B cell (primary cell): Measurements from ENCODE around the gene JARID2. TPM values are rescaled to one million over a fixed set of nuclear protein-coding genes. Genes with fewer than 3 reads are reported as not detected.

Source experiments
- ATAC-seq: fragments of 200-7000 bp; cut with Tn5 transposase; one replicate; pipeline ENCODE4 v1.10.0; 2021; ENCODE audit warnings: low read depth, mild to moderate bottlenecking, moderate number of reproducible peaks, moderate library complexity
- CTCF ChIA-PET: fragments of 350-600 bp; sonication (Branson Sonifier 250); formaldehyde crosslinking; loops from one replicate; lab custom pipeline; 2021; ENCODE audit warnings: antibody characterized with exemption, inconsistent platforms; lab: Charles Lee
- POLR2A ChIA-PET: fragments of 350-600 bp; sonication (Branson Sonifier 250); formaldehyde crosslinking; loops from one replicate; lab custom pipeline; 2021; ENCODE audit warnings: antibody characterized with exemption; lab: Charles Lee
- DNase-seq: peaks from one replicate; pipeline ENCODE4 v3.0.0; 2013
- H2AFZ ChIP-seq: 2 replicates; pipeline ENCODE4 v1.6.1; 2012; ENCODE audit warnings: mild to moderate bottlenecking, low read depth, low read length; ENCODE audit not compliant: insufficient read depth, poor library complexity, severe bottlenecking
- H3K27ac ChIP-seq, 2 donors: 1 replicate in 1 of 2; 2 replicates in 1 of 2; pipeline ENCODE4 v1.5.1; 2012 to 2013; ENCODE audit warnings: low read length in 2 of 2, mild to moderate bottlenecking in 2 of 2, moderate library complexity in 1 of 2
- H3K27me3 ChIP-seq, 4 experiments: fragments of 200-600 bp in 1 of 4; sonication (generic) in 1 of 4; replicated peaks in 1 of 4; 1 replicate in 2 of 4; 2 replicates in 2 of 4; pipeline versions ENCODE4 v1.6.1 to v1.7.0; 2013 to 2016; ENCODE audit warnings: low read length in 3 of 4, mild to moderate bottlenecking in 2 of 4, mixed read lengths in 1 of 4, moderate library complexity in 1 of 4; ENCODE audit not compliant: insufficient read depth in 4 of 4, control insufficient read depth in 3 of 4; ENCODE audit errors: control extremely low read depth in 1 of 4
- H3K36me3 ChIP-seq, 2 experiments: replicated peaks in 1 of 2; 1 replicate in 1 of 2; 2 replicates in 1 of 2; pipeline versions ENCODE4 v1.6.1 to v1.7.1; 2013; ENCODE audit warnings: low read length in 1 of 2; ENCODE audit not compliant: insufficient read depth in 2 of 2, control insufficient read depth in 1 of 2; ENCODE audit errors: control extremely low read depth in 1 of 2, extremely low read depth in 1 of 2
- H3K4me1 ChIP-seq, 2 donors: fragments of 200-600 bp in 1 of 2; sonication (generic) in 1 of 2; 1 replicate in 1 of 2; 2 replicates in 1 of 2; pipeline versions ENCODE4 v1.5.1 to v1.6.1; 2013 to 2017; ENCODE audit warnings: low read length in 2 of 2; ENCODE audit not compliant: control insufficient read depth in 2 of 2, insufficient read depth in 2 of 2
- H3K4me2 ChIP-seq: replicated peaks from 2 replicates; pipeline ENCODE3; 2012; ENCODE audit warnings: mild to moderate bottlenecking, low read depth, low read length; ENCODE audit not compliant: poor library complexity, severe bottlenecking
- H3K4me3 ChIP-seq, 5 experiments: fragments of 200-600 bp in 1 of 5; sonication (generic) in 1 of 5; 1 replicate in 3 of 5; 2 replicates in 2 of 5; pipeline versions ENCODE4 v1.5.1 to v1.7.0; 2011 to 2016; ENCODE audit warnings: low read length in 4 of 5, mild to moderate bottlenecking in 4 of 5, low read depth in 2 of 5, control low read depth in 1 of 5, moderate library complexity in 1 of 5; ENCODE audit not compliant: insufficient read depth in 1 of 5; ENCODE audit errors: control extremely low read depth in 1 of 5, extremely low read depth in 1 of 5
- H3K79me2 ChIP-seq: fragments of 200-600 bp; sonication (generic); one replicate; pipeline ENCODE4 v1.6.0; 2016; ENCODE audit warnings: low read length; ENCODE audit not compliant: control insufficient read depth, insufficient read depth
- H3K9ac ChIP-seq: fragments of 200-600 bp; sonication (generic); 2 replicates; pipeline ENCODE4 v1.6.1; 2017; ENCODE audit warnings: mild to moderate bottlenecking, low read length, moderate library complexity
- H3K9me3 ChIP-seq, 3 donors: one replicate each; pipeline versions ENCODE4 v1.6.1 to v1.7.1; 2013; ENCODE audit warnings: low read length in 2 of 3; ENCODE audit not compliant: control insufficient read depth in 2 of 3, insufficient read depth in 1 of 3; ENCODE audit errors: control extremely low read depth in 1 of 3
- H4K20me1 ChIP-seq: 2 replicates; pipeline ENCODE4 v1.6.0; 2012; ENCODE audit warnings: mild to moderate bottlenecking, low read length; ENCODE audit not compliant: insufficient read depth, control insufficient read depth, poor library complexity, severe bottlenecking
- H3K27ac Mint-ChIP-seq: one replicate; pipeline ENCODE4 v1.8.0; 2021; ENCODE audit warnings: mixed read lengths
- H3K27me3 Mint-ChIP-seq: one replicate; pipeline ENCODE4 v1.8.0; 2021; ENCODE audit warnings: mixed read lengths
- H3K4me1 Mint-ChIP-seq: one replicate; pipeline ENCODE4 v1.8.0; 2021; ENCODE audit warnings: mixed read lengths
- H3K4me3 Mint-ChIP-seq: one replicate; pipeline ENCODE4 v1.8.0; 2021; ENCODE audit warnings: mixed read lengths
- H3K9me3 Mint-ChIP-seq: one replicate; pipeline ENCODE4 v1.8.0; 2022; ENCODE audit warnings: mixed read lengths; ENCODE audit not compliant: insufficient read depth
- EZH2 ChIP-seq: IDR thresholded peaks from 2 replicates; pipeline ENCODE4 v1.6.1; 2012; ENCODE audit warnings: borderline replicate concordance, low read depth, mild to moderate bottlenecking, moderate library complexity, low read length; ENCODE audit not compliant: insufficient read depth, poor library complexity, severe bottlenecking
- WGBS: methylation state at CpG from one replicate; pipeline ENCODE4 v1.1.5; 2013; ENCODE audit warnings: missing lambda C conversion rate; ENCODE audit not compliant: insufficient coverage; 5-methylcytosine and 5-hydroxymethylcytosine counted together
- intact Hi-C: fragments of 100-400 bp; cut with micrococcal nuclease; formaldehyde crosslinking; loops from one replicate; pipeline ENCODE4 v1.10.0; 2022
- polyA plus RNA-seq: library from polyadenylated mRNA; depleted of rRNA; stranded (reverse); fragments of >200 nt; gene quantifications from 2 replicates; pipeline ENCODE4 v1.2.3, GENCODE V29; 2012
- total RNA-seq, 2 donors: library from RNA; stranded (reverse); fragments of 120-200 nt in 1 of 2; gene quantifications; 1 replicate in 1 of 2; 2 replicates in 1 of 2; pipeline versions ENCODE4 v1.2.3 to v1.2.4, GENCODE V29; 2013 to 2022
- TF ChIP-seq, protein P1 (sequence below): fragments of 200-600 bp; IDR thresholded peaks from one replicate; pipeline ENCODE4 v1.8.0; 2022; ENCODE audit warnings: antibody characterized with exemption, mild to moderate bottlenecking

The JARID2 gene
- total and polyA plus RNA-seq, 2 donors (not counting 1 experiment from before 2014, with no cell fraction given) = 11.0 to 58.1 TPM

DNA sequence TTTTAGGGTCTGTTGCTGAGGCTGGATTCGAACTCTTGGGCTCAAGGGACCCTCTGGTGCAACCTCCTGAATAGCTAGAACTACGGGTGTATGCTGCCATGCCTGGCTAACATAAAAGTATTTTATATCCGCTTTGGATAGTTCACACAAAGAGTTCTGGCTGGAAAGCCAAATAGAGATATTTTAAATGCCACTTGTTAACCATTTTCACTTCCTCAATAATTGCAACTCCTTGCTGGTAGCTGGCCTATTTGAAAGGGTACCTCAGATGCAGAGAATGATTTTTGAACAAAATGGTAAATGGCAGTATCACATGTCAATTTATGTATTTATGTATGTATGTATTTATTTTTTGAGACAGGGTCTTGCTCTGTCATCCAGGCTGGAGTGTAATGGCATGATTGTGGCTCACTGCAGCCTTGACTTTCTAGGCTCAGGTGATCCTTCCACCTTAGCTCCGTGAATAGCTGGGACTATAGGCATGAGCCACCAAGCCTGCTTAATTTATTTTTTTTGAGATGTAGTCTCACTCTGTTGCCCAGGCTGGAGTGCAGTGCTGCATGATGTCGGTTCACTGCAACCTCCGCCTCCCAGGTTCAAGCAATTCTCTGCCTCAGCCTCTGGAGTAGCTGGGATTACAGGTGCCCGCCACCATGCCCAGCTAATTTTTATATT is 12.9 kb upstream of the JARID2 start:
- H3K27me3 ChIP-seq = no peaks in the 10 kb centered on the region
- no peak overlapping the region for H3K4me3 ChIP-seq
- Mint-ChIP-seq H3K9me3 (no peaks in the 10 kb centered on the region), H3K27ac (no peak overlapping the region), H3K4me1 (peaks cover 17% of the 10 kb centered on the region), H3K4me3 (no peak overlapping the region), H3K27me3 (no peaks in the 10 kb centered on the region)
- no peak overlapping the region for H3K27ac ChIP-seq
- DNase-seq = peak; percentile 65
- no peaks in the 10 kb centered on the region for H3K36me3 ChIP-seq
- H3K9ac ChIP-seq = no peak overlapping the region
- ChIA-PET POLR2A (interaction anchor here (0.7 to 1.2 kb wide), 2 partner anchors 16 to 171 kb away, joined by 3 to 5 read pairs; no protein-coding TSS in a partner anchor), CTCF (no interaction called here)
- intact Hi-C loops = no loop called here
- peak overlapping the region; percentile 52 for H3K4me2 ChIP-seq
- no peaks in the 10 kb centered on the region for H3K79me2 ChIP-seq
- TF ChIP-seq EZH2 = no peak
- TF ChIP-seq, protein P1, sequence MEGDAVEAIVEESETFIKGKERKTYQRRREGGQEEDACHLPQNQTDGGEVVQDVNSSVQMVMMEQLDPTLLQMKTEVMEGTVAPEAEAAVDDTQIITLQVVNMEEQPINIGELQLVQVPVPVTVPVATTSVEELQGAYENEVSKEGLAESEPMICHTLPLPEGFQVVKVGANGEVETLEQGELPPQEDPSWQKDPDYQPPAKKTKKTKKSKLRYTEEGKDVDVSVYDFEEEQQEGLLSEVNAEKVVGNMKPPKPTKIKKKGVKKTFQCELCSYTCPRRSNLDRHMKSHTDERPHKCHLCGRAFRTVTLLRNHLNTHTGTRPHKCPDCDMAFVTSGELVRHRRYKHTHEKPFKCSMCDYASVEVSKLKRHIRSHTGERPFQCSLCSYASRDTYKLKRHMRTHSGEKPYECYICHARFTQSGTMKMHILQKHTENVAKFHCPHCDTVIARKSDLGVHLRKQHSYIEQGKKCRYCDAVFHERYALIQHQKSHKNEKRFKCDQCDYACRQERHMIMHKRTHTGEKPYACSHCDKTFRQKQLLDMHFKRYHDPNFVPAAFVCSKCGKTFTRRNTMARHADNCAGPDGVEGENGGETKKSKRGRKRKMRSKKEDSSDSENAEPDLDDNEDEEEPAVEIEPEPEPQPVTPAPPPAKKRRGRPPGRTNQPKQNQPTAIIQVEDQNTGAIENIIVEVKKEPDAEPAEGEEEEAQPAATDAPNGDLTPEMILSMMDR = no peak
- peaks cover 19 to 24% of the 10 kb centered on the region in 2 donors for H3K4me1 ChIP-seq
- ATAC-seq = peak; percentile 64
- no peak overlapping the region for H2AFZ ChIP-seq
- no peaks in the 10 kb centered on the region for H4K20me1 ChIP-seq
- WGBS = 48% methylated on average over 2 of the region's 7 CpGs
- H3K9me3 ChIP-seq = no peaks in the 10 kb centered on the region

DNA sequence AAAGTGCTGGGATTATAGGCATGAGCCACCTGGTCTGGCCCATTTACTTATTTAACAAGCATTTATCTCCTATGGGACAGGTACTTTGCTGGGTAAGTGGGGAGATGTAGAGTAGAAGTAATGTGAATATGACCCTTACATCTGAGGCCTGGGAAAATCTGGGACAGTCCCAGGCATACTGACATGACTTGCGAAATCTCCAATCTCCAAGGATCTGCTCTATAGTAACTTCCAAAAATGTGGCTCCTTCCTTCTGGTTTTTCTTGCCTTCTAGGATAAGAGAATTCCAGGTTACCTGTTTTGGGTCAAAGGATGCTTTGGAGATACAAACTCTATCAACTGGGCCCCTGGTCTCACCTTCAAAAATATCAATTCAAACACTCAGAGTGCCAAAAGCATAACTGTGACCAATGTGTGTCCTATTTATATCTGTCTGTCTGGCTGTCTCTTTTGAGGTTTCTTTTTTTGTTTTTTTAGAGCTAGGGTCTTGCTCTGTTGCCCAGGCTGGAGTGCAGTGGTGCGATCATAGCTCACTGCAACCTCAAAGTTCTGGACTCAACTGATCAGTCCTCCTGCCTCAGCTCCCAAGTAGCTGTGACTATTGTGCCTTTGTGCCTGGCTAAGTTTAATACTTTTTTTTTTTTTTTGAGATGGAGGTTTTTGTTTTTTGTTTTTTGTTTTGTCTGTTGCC is 11.7 kb upstream of the JARID2 start:
- ChIA-PET CTCF (interaction anchor here (0.7 kb wide), 1 partner anchor 229 kb away, joined by 5 read pairs; no protein-coding TSS in a partner anchor), POLR2A (no interaction called here)
- peaks cover 17% of the 10 kb centered on the region for H3K4me1 Mint-ChIP-seq
- TF ChIP-seq, protein P1 = no peak
- TF ChIP-seq EZH2 = no peak
- intact Hi-C loops = no loop called here
- H2AFZ ChIP-seq = no peak overlapping the region
- H3K4me3 ChIP-seq = no peak overlapping the region
- H3K4me1 ChIP-seq = peaks cover 19 to 24% of the 10 kb centered on the region in 2 donors
- ATAC-seq (peak; percentile 24), DNase-seq (no peak)
- no peaks in the 10 kb centered on the region for H3K9me3 ChIP-seq
- H3K27me3 Mint-ChIP-seq = no peaks in the 10 kb centered on the region
- no peak overlapping the region for H3K27ac ChIP-seq
- no peak overlapping the region for H3K9ac ChIP-seq
- peak overlapping the region; percentile 30 for H3K4me3 Mint-ChIP-seq
- no peaks in the 10 kb centered on the region for H3K36me3 ChIP-seq
- H3K4me2 ChIP-seq = peak overlapping the region; percentile 46
- H3K27me3 ChIP-seq = no peaks in the 10 kb centered on the region
- no peaks in the 10 kb centered on the region for H3K79me2 ChIP-seq
- H3K9me3 Mint-ChIP-seq = no peaks in the 10 kb centered on the region
- no peaks in the 10 kb centered on the region for H4K20me1 ChIP-seq
- 10% methylated on average over 1 of the region's 2 CpGs for WGBS
- H3K27ac Mint-ChIP-seq = no peak overlapping the region
